Activated CD8-positive, alpha-beta memory T cell treated with anti-CD3 and anti-CD28 coated beads, Interleukin-2, amount 50 U/mL, for 24 hours (primary cell): Measurements from ENCODE around the gene PREX1.

Experiments used
- DNase-seq: peaks from one replicate; pipeline ENCODE4 v3.0.0-alpha.2; 2020; ENCODE audit errors: extremely low read depth

PREX1 gene

GRCh38 chr20:48683467-48684175, 144.2 kb downstream of the PREX1 start:
- DNase-seq, result no peak

- no peak for DNase-seq
Observed at GRCh38 chr20:48682529-48683363, 145.1 kb downstream of the PREX1 start.

- DNase-seq, result no peak
Observed at GRCh38 chr20:48681873-48682426, 145.8 kb downstream of the PREX1 start.

GRCh38 chr20:48681201-48681872, 146.5 kb downstream of the PREX1 start:
- DNase-seq, result no peak

- no peak for DNase-seq
Observed at GRCh38 chr20:48680650-48681049, 147.1 kb downstream of the PREX1 start.

GRCh38 chr20:48679599-48679998, 148.2 kb downstream of the PREX1 start:
- no peak for DNase-seq

- no peak for DNase-seq
Observed at GRCh38 chr20:48679011-48679410, 148.8 kb downstream of the PREX1 start.

GRCh38 chr20:48678421-48678820, 149.4 kb downstream of the PREX1 start:
- DNase-seq, result no peak

GRCh38 chr20:48676795-48677460, 150.9 kb downstream of the PREX1 start:
- DNase-seq, result no peak

GRCh38 chr20:48676125-48676524, 151.7 kb downstream of the PREX1 start:
- no peak for DNase-seq

GRCh38 chr20:48674461-48674860, 153.3 kb downstream of the PREX1 start:
- DNase-seq, result no peak

- DNase-seq, result no peak
Observed at GRCh38 chr20:48673507-48673906, 154.3 kb downstream of the PREX1 start.

- no peak for DNase-seq
Observed at GRCh38 chr20:48672324-48672723, 155.5 kb downstream of the PREX1 start.

- DNase-seq, result no peak
Observed at GRCh38 chr20:48671141-48671540, 156.7 kb downstream of the PREX1 start.

GRCh38 chr20:48669946-48670605, 157.7 kb downstream of the PREX1 start:
- no peak for DNase-seq

- DNase-seq, result no peak
Observed at GRCh38 chr20:48668451-48668946, 159.3 kb downstream of the PREX1 start.

- DNase-seq, result no peak
Observed at GRCh38 chr20:48667889-48668413, 159.8 kb downstream of the PREX1 start.

- DNase-seq, result no peak
Observed at GRCh38 chr20:48667481-48667880, 160.3 kb downstream of the PREX1 start.

GRCh38 chr20:48665785-48666184, 162.0 kb downstream of the PREX1 start:
- DNase-seq, result no peak

- DNase-seq, result no peak
Observed at GRCh38 chr20:48662711-48663110, 165.1 kb downstream of the PREX1 start.
